Osteocyte (in vitro differentiated cells): Measurements from ENCODE around the gene SLC4A9. TPM values are rescaled to one million over a fixed set of nuclear protein-coding genes. Genes with fewer than 3 reads are reported as not detected.
A peak's percentile ranks its signal among the peaks of the same experiment; 100 is the strongest.

Experiments
- DNase-seq: peaks from one replicate; pipeline ENCODE4 v3.0.0; 2021; ENCODE audit warnings: mixed read lengths; ENCODE audit not compliant: unreplicated experiment; ENCODE audit errors: extremely low spot score
- H3K27ac Mint-ChIP-seq: one replicate; pipeline ENCODE4 v1.8.0; 2021; ENCODE audit warnings: mild to moderate bottlenecking, mixed read lengths; ENCODE audit not compliant: unreplicated experiment
- H3K27me3 Mint-ChIP-seq: one replicate; pipeline ENCODE4 v1.8.0; 2021; ENCODE audit warnings: mixed read lengths; ENCODE audit not compliant: unreplicated experiment
- H3K36me3 Mint-ChIP-seq: one replicate; pipeline ENCODE4 v1.8.0; 2021; ENCODE audit warnings: mixed read lengths; ENCODE audit not compliant: unreplicated experiment
- H3K4me1 Mint-ChIP-seq: one replicate; pipeline ENCODE4 v1.8.0; 2021; ENCODE audit warnings: mixed read lengths; ENCODE audit not compliant: unreplicated experiment
- H3K4me3 Mint-ChIP-seq: one replicate; pipeline ENCODE4 v1.8.0; 2021; ENCODE audit warnings: mild to moderate bottlenecking, moderate library complexity, mixed read lengths; ENCODE audit not compliant: unreplicated experiment
- H3K9me3 Mint-ChIP-seq: one replicate; pipeline ENCODE4 v1.8.0; 2021; ENCODE audit warnings: mixed read lengths; ENCODE audit not compliant: unreplicated experiment
- CTCF ChIP-seq: fragments of 200-600 bp; sonication (generic); IDR thresholded peaks from 2 replicates; pipeline ENCODE4 v1.5.0; 2021; ENCODE audit warnings: antibody characterized with exemption, mild to moderate bottlenecking, moderate library complexity
- total RNA-seq: library from RNA; stranded (reverse); gene quantifications from 2 replicates; pipeline ENCODE4 v1.2.1, GENCODE V29; 2021

SLC4A9 gene
- total RNA-seq, 1 donor from 2014 or later, result not detected

- peaks cover 5% of the 10 kb centered on the region for H3K9me3 Mint-ChIP-seq
- no peak overlapping the region for H3K27ac Mint-ChIP-seq
- peaks cover 51% of the 10 kb centered on the region for H3K4me1 Mint-ChIP-seq
- DNase-seq, result no peak
- TF ChIP-seq CTCF, result no peak
- no peaks in the 10 kb centered on the region for H3K36me3 Mint-ChIP-seq
- no peak overlapping the region for H3K4me3 Mint-ChIP-seq
- H3K27me3 Mint-ChIP-seq, result peaks cover 3% of the 10 kb centered on the region
Observed at GRCh38 chr5:140324041-140324600, 35.9 kb upstream of the SLC4A9 start.

GRCh38 chr5:140324617-140325241 is 35.3 kb upstream of the SLC4A9 start:
- no peak for DNase-seq

GRCh38 chr5:140325486-140325885 is 34.5 kb upstream of the SLC4A9 start:
- Mint-ChIP-seq H3K9me3 (peaks cover 5% of the 10 kb centered on the region), H3K4me3 (no peak overlapping the region), H3K4me1 (peaks cover 57% of the 10 kb centered on the region), H3K36me3 (no peaks in the 10 kb centered on the region), H3K27ac (no peak overlapping the region), H3K27me3 (peaks cover 3% of the 10 kb centered on the region)
- DNase-seq, result no peak
- no peak for TF ChIP-seq CTCF

More at GRCh38 chr5:140324617-140325241, 35.3 kb upstream of the SLC4A9 start:
- H3K27me3 Mint-ChIP-seq, result peaks cover 3% of the 10 kb centered on the region
- H3K9me3 Mint-ChIP-seq, result peaks cover 5% of the 10 kb centered on the region
- no peaks in the 10 kb centered on the region for H3K36me3 Mint-ChIP-seq
- no peak overlapping the region for H3K4me3 Mint-ChIP-seq
- no peak overlapping the region for H3K27ac Mint-ChIP-seq
- peaks cover 55% of the 10 kb centered on the region for H3K4me1 Mint-ChIP-seq
- no peak for TF ChIP-seq CTCF

GRCh38 chr5:140327589-140327988 is 32.4 kb upstream of the SLC4A9 start:
- Mint-ChIP-seq H3K4me1 (peaks cover 46% of the 10 kb centered on the region), H3K27me3 (peaks cover 3% of the 10 kb centered on the region), H3K36me3 (no peaks in the 10 kb centered on the region), H3K9me3 (no peaks in the 10 kb centered on the region), H3K4me3 (no peak overlapping the region), H3K27ac (peak overlapping the region; percentile 36)
- no peak for TF ChIP-seq CTCF
- no peak for DNase-seq

GRCh38 chr5:140328036-140328764 is 31.8 kb upstream of the SLC4A9 start:
- H3K27me3 Mint-ChIP-seq, result peaks cover 3% of the 10 kb centered on the region
- H3K9me3 Mint-ChIP-seq, result no peaks in the 10 kb centered on the region
- H3K4me1 Mint-ChIP-seq, result peaks cover 40% of the 10 kb centered on the region
- no peak overlapping the region for H3K4me3 Mint-ChIP-seq
- TF ChIP-seq CTCF, result no peak
- H3K36me3 Mint-ChIP-seq, result no peaks in the 10 kb centered on the region
- H3K27ac Mint-ChIP-seq, result no peak overlapping the region
- no peak for DNase-seq
